IMR-90 (cell line): ENCODE results near the gene ZCCHC3.
A peak's percentile ranks its signal among the peaks of the same experiment; 100 is the strongest.

Source experiments
- BHLHE40 ChIP-seq: fragments of 150-350 bp; IDR thresholded peaks from 2 replicates; pipeline ENCODE4 v1.6.1; 2016; ENCODE audit warnings: mild to moderate bottlenecking, low read depth, low read length
- CTCF ChIP-seq: conservative IDR thresholded peaks from 2 replicates; pipeline ENCODE4 v1.5.1; 2012; ENCODE audit warnings: mild to moderate bottlenecking, low read depth, low read length, improper control_type of control experiment
- MAFK ChIP-seq: IDR thresholded peaks from 2 replicates; pipeline ENCODE4 v1.6.1; 2012; ENCODE audit warnings: low read depth, low read length, improper control_type of control experiment
- MXI1 ChIP-seq: IDR thresholded peaks from 2 replicates; pipeline ENCODE4 v1.6.1; 2012; ENCODE audit warnings: low read depth, mild to moderate bottlenecking, low read length, moderate library complexity, borderline replicate concordance
- NFE2L2 ChIP-seq: fragments of 150-350 bp; IDR thresholded peaks from 2 replicates; pipeline ENCODE4 v1.6.1; 2016; ENCODE audit warnings: low read depth, mild to moderate bottlenecking, low read length
- POLR2A ChIP-seq: IDR thresholded peaks from 2 replicates; pipeline ENCODE4 v1.6.1; 2012; ENCODE audit warnings: mild to moderate bottlenecking, low read depth, low read length
- RAD21 ChIP-seq: IDR thresholded peaks from 2 replicates; pipeline ENCODE4 v1.6.1; 2012; ENCODE audit warnings: low read length, improper control_type of control experiment
- RFX5 ChIP-seq: IDR thresholded peaks from 2 replicates; pipeline ENCODE4 v1.8.0; 2012; ENCODE audit warnings: low read depth, mild to moderate bottlenecking, low read length, moderate library complexity
- USF2 ChIP-seq: fragments of 150-350 bp; IDR thresholded peaks from 2 replicates; pipeline ENCODE4 v1.6.1; 2017; ENCODE audit warnings: mild to moderate bottlenecking, antibody characterized with exemption, low read length, low read depth

- TF ChIP-seq CTCF (no peak), MXI1 (no peak), POLR2A (no peak), NFE2L2 (no peak), USF2 (no peak), BHLHE40 (peak; percentile 47), MAFK (peak; percentile 93), RAD21 (no peak), RFX5 (no peak)
Observed at GRCh38 chr20:316316-317068, 19.1 kb downstream of the ZCCHC3 start.
